T1000 (cell line): ENCODE data around the gene GDI1.
"Not testable (repeated sequence)": the region's sequence is repeated elsewhere in the genome, so short reads cannot be mapped to it uniquely, and the experiment has no call there.

ENCODE experiments used
- DNase-seq: peaks from one replicate; lab custom pipeline; 2025; ENCODE audit warnings: mixed read lengths; lab: John Stamatoyannopoulos, UW

GDI1 gene

DNA sequence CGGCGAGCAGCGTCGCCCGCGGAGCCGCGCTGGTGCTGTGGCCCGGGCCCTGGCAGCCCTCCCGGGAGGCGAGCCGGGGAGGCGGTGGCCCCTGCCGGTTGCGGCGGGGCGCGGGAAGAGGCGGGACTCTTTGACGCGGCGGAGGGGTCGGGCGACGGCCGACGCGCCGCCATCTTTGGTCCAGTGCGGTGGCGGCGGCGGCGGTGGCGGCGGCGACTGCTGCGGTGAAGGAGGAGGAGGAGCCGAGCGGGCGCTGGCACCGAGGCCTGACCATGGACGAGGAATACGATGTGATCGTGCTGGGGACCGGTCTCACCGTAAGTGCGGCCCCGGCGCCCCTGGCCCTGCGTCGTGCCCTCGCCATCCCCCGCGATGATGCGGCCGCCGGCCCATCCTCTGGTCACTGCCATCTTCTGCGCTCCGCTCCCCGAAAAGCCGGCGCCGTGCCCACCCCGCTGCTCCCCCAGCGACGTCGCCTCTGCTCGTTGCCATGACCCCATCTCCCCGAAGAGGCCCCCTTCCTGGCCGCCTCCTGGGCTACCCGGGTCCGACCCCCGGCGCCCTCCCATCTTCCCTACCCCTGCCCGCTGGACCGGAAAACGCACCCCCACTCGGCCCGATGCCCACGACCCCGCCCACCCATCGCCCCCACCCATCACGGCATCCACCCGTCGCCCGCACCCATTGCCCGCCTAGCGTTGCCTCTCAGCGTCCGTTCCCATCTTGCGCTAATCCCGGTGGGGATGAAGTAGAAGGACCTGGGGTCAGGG, at the start of gene GDI1:
TSS of gene GDI1 (plus strand) at position 172 of the 770 bp plus-strand sequence. CDS start at position 273, 101 bp downstream.
- DNase-seq: peak; percentile 14

DNA sequence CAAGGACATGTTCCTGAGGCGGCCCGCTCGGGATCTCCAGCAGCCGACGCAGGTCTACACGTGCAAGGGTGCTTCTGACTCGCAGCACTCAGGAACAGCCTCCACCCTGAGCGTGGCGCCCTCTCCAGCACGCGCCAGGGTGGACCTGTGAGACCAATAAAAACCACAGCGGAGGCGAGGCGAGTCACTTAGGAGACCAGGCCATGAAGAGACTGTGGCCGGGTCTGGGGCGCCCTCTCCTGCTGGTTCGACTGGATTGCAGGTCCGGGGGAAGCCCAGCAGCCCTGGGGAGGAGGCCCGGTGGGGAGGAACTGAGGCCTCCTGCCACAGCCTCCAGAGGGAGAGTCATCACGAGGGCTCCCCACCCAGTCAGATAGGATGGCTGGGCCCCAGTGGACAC, 48.9 kb upstream of the GDI1 start:
- DNase-seq: not testable (repeated sequence)

DNA sequence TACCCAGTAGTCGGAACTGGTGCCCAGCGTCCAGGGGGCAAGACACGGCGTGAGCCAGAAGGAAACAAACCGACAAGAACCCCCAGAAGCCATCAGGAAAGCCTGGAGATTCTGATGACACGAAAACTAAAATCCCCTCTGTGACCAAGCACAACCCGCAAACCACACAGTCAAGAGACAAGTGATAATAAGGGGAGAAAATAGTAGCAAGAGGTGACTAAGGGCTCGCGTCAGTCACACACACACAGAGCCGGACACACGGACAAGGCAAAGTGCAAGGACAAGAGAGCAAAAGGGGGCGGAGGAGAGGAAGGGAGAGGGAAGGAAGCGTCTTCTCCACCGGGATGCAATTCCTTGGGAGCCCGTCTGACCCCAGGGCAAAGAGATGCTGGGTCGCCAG, 48.3 kb upstream of the GDI1 start:
- not testable (repeated sequence) for DNase-seq

- not testable (repeated sequence) for DNase-seq
Measured at GRCh38 chrX:154389812-154390747, 46.9 kb upstream of the GDI1 start.

- DNase-seq: not testable (repeated sequence)
Measured at GRCh38 chrX:154396363-154396762, 40.6 kb upstream of the GDI1 start.

GRCh38 chrX:154396973-154397887, 39.7 kb upstream of the GDI1 start:
- peak; percentile 18 for DNase-seq

- DNase-seq: peak; percentile 87
Measured at GRCh38 chrX:154397888-154398667, 38.9 kb upstream of the GDI1 start, which contains the start of gene RPL10. Gene RPL10, plus strand, starts transcription at chrX:154398377. Its CDS starts 143 bp downstream, at chrX:154398520.

DNA sequence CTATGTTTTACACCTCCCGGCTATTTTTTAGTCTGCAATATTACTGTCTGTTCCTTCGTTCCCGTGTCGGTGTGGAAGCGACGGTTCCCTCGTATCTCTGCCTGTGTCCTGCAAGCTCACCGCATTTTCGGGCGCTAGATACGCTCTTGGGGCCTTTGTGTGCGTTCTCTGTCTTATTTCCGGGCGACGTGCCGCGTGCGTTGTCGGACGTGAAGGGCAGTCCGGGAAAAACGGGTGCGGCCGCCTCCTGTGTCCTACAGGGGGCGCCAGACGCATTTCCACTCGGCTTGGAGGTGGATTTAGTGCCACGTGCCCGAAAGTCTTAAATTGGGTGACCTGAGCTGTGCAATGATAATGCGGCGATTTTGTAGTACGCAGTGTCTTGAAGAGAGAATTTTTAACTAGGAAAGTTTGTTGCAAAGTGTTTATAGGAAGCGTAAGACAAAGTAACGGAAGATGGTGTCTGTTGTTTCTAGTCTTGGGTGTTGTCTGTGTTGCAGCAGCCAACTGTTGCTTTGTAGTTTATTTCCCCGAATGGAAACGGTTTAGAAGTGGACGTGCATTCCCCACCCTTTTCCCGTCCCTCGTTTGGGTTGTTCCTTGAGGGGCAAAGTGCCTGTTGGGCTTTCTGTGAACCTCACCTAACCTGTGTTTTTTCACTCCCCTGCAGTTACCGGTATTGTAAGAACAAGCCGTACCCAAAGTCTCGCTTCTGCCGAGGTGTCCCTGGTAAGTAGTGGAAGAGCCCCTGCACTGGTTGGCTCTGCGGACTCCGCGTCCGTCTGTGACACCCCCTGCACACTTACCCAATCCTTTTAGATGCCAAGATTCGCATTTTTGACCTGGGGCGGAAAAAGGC, 38.1 kb upstream of the GDI1 start:
- DNase-seq: no peak

DNA sequence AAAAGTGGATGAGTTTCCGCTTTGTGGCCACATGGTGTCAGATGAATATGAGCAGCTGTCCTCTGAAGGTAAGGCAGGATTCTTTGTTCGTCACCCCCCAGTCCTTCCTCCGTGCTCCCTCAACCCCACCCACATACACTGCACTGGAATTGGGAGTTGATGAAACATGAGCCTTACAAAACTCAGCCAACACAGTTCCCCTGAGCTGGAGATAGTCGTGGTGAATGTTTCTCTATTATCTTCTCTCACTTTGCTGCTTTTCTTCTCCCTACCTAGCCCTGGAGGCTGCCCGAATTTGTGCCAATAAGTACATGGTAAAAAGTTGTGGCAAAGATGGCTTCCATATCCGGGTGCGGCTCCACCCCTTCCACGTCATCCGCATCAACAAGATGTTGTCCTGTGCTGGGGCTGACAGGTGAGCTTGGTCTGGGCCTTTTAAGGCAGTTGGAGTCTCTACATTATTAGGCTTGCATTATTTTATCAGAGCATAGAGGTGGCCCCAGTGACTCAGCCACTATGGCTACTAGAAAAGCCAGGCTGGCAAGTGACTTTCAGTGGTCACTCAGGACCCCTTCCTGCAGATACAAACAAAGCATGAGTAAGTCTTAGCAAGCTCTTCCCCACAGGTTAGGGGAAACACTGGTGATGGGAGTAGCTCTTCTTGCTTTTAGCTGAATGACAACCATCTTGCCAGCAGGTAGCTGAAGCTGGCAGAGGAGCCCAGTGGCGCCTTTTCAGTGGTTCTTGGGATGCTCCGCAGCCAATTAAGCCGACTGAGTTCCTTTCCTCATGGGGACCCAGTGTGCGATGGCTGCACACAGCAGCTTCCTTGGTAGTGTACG, 37.2 kb upstream of the GDI1 start:
- no peak for DNase-seq

DNA sequence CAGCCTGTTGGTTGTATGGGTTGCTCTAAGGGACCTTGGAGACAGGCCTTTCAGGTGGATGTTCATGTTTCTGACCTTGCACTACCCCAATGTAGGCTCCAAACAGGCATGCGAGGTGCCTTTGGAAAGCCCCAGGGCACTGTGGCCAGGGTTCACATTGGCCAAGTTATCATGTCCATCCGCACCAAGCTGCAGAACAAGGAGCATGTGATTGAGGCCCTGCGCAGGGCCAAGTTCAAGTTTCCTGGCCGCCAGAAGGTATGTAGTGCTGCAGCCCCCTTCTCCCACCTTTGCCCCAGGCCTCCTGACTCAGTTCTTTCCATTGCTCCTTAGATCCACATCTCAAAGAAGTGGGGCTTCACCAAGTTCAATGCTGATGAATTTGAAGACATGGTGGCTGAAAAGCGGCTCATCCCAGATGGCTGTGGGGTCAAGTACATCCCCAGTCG, 36.6 kb upstream of the GDI1 start:
- not testable (repeated sequence) for DNase-seq

- DNase-seq: no peak
Measured at GRCh38 chrX:154401045-154401799, 35.7 kb upstream of the GDI1 start.

DNA sequence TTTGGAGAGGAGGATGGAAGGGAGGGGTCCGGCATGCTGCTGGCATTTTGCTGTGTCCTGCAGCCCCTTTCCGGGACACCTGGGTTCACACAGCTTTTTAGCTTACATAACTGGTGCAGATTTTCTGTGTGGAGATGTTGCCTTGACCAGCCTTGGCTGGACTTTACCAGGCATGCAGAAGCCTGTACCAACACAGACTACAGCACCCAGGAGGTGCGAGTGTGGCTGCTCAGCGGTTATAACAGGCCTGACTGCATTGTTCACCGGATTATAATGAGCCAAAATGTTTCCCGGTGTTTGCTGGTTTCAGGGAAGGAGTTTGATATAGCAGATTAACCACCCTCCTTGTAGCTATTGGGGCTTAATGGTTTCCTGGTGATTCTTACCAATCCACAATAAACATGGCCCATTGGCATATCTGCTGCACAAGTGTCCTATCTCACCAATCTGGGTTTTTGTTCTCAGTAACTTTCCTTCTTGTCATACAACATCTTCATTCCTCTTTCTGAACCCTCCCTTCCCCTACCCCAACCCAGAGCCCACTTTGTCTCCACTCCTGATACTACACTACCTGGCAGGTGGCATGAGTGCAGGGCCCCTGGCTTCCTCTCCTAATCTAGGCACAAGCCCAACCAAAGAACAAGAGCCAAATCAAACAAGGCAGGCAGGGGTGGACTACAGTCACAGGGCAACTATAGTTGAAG, 34.9 kb upstream of the GDI1 start:
- DNase-seq: no peak

DNA sequence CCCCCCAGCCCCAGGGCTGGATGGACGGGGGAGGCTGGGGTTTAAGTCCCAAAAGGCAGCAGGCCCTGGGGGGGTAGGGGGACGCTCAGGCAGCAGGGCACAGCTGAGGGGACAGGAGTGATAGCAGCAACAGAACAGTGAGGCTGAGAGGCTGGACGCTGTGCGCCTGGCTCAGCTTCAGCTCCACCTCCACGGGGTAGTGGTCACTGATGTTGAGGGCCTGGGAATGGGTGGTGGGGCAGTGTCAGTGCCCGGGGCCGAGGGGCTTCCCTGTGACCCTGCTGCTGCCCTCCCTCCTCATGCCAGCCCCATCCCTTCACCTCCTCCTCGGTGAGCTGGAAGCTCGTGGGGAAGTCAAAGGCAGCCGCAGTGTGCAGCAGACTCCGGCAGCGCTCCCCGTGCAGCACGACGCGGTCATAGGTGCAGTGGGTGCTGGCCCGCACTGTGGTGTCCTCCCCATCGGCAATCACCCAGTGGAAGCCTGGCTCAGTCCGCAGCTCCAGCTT, 34.3 kb upstream of the GDI1 start:
- DNase-seq: no peak

DNA sequence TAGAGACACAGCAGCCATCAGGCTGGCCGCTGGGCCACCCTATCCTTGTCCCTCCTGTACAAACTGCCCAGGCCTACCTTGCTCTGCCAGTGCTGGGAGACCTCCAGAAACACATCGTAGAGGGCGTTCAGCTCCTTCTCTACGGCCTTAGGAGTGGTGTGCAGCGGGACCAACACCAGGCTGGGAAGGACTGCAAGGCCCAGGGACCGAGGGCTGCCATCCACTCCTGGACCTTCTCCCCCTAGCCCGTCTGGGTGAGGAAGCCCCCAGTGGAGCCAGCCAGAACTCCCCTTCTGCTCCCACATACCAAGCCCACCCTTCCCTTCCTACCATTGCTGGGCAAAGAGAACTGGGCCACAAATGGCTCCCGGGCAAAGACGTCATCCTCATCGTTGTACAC, 33.8 kb upstream of the GDI1 start:
- no peak for DNase-seq

GRCh38 chrX:154403858-154404257, 33.1 kb upstream of the GDI1 start:
- no peak for DNase-seq

GRCh38 chrX:154404625-154405192, 32.2 kb upstream of the GDI1 start:
- no peak for DNase-seq

DNA sequence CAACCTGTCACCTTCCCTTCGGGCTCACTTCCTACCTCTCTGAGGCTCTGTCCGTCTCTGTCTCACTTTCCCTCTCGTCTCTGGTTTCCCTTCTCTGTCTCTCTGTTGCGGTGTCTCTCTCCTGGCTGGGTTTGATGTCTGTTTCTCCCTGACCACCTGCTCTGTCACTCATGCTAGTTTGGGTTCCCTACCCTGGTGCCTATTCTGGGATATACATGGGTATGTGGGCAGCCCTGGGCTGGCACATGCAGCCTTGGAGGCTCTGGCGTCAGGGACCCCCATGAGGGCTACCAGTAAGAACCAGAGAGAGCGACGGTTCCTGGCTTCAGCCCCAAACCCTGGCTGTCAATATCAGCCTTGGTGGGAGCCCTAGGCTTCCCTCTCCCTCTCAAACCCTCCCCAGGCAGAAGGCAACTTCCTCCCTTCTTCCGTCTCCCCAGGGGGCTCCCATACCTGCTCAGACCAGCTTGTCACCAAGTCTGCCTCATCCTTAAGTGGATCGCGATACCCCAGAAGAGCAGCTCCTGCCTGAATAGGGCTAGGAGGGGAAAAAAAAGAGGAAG, 28.2 kb upstream of the GDI1 start:
- no peak for DNase-seq
